ENCODE results near the gene UCHL5. TPM values are rescaled to one million over a fixed set of nuclear protein-coding genes. Genes with fewer than 3 reads are reported as not detected.

UCHL5 gene
- total RNA-seq, 4 donors from 2014 or later, result 26.0 to 40.6 (median 30.7) TPM

DNA sequence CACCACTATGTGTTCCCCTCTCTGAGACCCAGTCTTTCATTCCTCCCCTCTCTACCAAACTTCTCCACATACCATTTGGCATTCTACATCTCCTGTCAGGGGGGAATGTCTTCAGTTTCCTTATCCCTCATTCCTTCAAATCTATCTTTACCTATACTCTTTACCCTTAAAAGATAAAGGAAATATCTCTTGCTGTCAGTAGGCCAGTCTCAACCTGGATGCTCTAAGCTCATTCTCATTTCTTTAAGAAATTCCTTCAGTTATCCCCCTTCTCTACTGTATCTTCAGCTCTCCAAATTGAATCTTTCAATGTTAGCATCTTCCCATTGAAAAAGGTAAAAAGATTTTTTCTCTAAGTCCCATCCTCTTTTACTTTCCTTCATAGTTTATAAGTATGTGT lies 6.8 kb upstream of the UCHL5 start:
- intact Hi-C loops (cut with DNase I; ENCODE audit: low total_unique reads), result no loop called here
- Histone ChIP-seq H3K36me3 (peaks cover 0 to 6% of the 10 kb centered on the region in 2 donors), H3K27me3 (no peaks in the 10 kb centered on the region)

GRCh38 chr1:193062698-193063463 lies 3.7 kb upstream of the UCHL5 start:
- Histone ChIP-seq H3K27me3 (no peaks in the 10 kb centered on the region), H3K4me3 (no peak overlapping the region), H3K4me1 (peaks cover 25 to 26% of the 10 kb centered on the region in 2 donors), H3K36me3 (no peaks in the 10 kb centered on the region), H3K27ac (peak overlapping the region in 1 of 4 donors; percentile 14), H3K9me3 (no peaks in the 10 kb centered on the region)
- TF ChIP-seq, protein P1, sequence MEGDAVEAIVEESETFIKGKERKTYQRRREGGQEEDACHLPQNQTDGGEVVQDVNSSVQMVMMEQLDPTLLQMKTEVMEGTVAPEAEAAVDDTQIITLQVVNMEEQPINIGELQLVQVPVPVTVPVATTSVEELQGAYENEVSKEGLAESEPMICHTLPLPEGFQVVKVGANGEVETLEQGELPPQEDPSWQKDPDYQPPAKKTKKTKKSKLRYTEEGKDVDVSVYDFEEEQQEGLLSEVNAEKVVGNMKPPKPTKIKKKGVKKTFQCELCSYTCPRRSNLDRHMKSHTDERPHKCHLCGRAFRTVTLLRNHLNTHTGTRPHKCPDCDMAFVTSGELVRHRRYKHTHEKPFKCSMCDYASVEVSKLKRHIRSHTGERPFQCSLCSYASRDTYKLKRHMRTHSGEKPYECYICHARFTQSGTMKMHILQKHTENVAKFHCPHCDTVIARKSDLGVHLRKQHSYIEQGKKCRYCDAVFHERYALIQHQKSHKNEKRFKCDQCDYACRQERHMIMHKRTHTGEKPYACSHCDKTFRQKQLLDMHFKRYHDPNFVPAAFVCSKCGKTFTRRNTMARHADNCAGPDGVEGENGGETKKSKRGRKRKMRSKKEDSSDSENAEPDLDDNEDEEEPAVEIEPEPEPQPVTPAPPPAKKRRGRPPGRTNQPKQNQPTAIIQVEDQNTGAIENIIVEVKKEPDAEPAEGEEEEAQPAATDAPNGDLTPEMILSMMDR (IDR thresholded peaks at IDR 0.05 in 4 of 5, conservative IDR thresholded peaks at IDR 0.05 in 1 of 5), result no peak
- TF ChIP-seq POLR2A (IDR thresholded peaks at IDR 0.05), result no peak
- DNase-seq (no peak), ATAC-seq (no peak)
- in situ Hi-C loops (cut with MboI; ENCODE audit: low sequenced_read_pairs in 4 of 4) (loop anchor here in 1 of 4 donors (10.0 kb wide), 1 partner anchor 62 kb away; the partner anchor contains the start of gene CDC73), intact Hi-C loops (cut with DNase I; ENCODE audit: low total_unique reads) (no loop called here)

More for the DNA sequence above, 6.8 kb upstream of the UCHL5 start:
- Histone ChIP-seq H3K4me1 (peaks cover 23 to 25% of the 10 kb centered on the region in 2 donors), H3K9me3 (no peaks in the 10 kb centered on the region), H3K4me3 (no peak overlapping the region), H3K27ac (no peak overlapping the region)
- TF ChIP-seq, protein P1 (IDR thresholded peaks at IDR 0.05 in 4 of 5, conservative IDR thresholded peaks at IDR 0.05 in 1 of 5), result no peak
- no peak for TF ChIP-seq POLR2A (IDR thresholded peaks at IDR 0.05)
- ATAC-seq (no peak), DNase-seq (no peak)
- in situ Hi-C loops (cut with MboI; ENCODE audit: low sequenced_read_pairs in 4 of 4), result loop anchor here in 1 of 4 donors (10.0 kb wide), 1 partner anchor 59 kb away; the partner anchor contains the start of gene CDC73

DNA sequence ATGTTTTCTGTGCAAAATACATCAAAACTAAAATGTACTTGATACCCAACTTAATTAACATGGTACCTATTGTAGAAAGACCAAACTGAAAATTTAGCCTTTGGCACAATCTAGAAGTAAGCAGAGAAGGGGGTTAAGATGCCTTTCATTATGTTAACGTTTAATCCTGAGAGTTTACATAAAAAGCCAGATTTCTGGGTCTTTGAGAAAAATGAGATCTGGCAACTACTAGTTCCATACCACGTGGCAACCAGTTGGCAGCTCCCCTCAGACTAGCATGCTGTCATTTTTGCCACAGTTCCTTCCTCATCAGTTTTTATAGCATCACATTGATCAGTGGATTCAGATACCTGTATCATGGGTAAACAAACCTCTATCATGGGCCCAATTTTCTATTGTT lies 1.8 kb upstream of the UCHL5 start:
- ATAC-seq (no peak), DNase-seq (no peak)
- Histone ChIP-seq H3K27me3 (no peaks in the 10 kb centered on the region), H3K27ac (peak overlapping the region; percentile 96 to 98 (median 98)), H3K36me3 (no peaks in the 10 kb centered on the region), H3K4me1 (peaks cover 36 to 42% of the 10 kb centered on the region in 2 donors), H3K4me3 (peak overlapping the region in 2 of 4 donors; percentile 88 to 97), H3K9me3 (no peaks in the 10 kb centered on the region)
- intact Hi-C loops (cut with DNase I; ENCODE audit: low total_unique reads) (no loop called here), in situ Hi-C loops (cut with MboI; ENCODE audit: low sequenced_read_pairs in 4 of 4) (loop anchor here in 1 of 4 donors (10.0 kb wide), 1 partner anchor 64 kb away; the partner anchor contains the start of gene CDC73)
- TF ChIP-seq, protein P1 (IDR thresholded peaks at IDR 0.05 in 4 of 5, conservative IDR thresholded peaks at IDR 0.05 in 1 of 5), result no peak
- no peak for TF ChIP-seq POLR2A (IDR thresholded peaks at IDR 0.05)

- intact Hi-C loops (cut with DNase I; ENCODE audit: low total_unique reads) (no loop called here), in situ Hi-C loops (cut with MboI; ENCODE audit: low sequenced_read_pairs in 4 of 4) (loop anchor here in 1 of 4 donors (10.0 kb wide), 1 partner anchor 64 kb away; the partner anchor contains the start of gene CDC73)
- peak overlapping the region; percentile 96 to 98 (median 98) for H3K27ac ChIP-seq
- H3K4me1 ChIP-seq, result peaks cover 36 to 42% of the 10 kb centered on the region in 2 donors
- TF ChIP-seq, protein P1 (IDR thresholded peaks at IDR 0.05 in 4 of 5, conservative IDR thresholded peaks at IDR 0.05 in 1 of 5), result no peak
- TF ChIP-seq POLR2A (IDR thresholded peaks at IDR 0.05), result no peak
- no peaks in the 10 kb centered on the region for H3K27me3 ChIP-seq
- peak overlapping the region; percentile 80 to 97 (median 90) for H3K4me3 ChIP-seq
- DNase-seq, result no peak
- no peaks in the 10 kb centered on the region for H3K36me3 ChIP-seq
- no peak for ATAC-seq
- no peaks in the 10 kb centered on the region for H3K9me3 ChIP-seq
Observed at GRCh38 chr1:193060406-193060805, 1.2 kb upstream of the UCHL5 start.
